NCI-H128 (cell line): Measurements from ENCODE around the gene VKORC1.
A peak's percentile ranks its signal among the peaks of the same experiment; 100 is the strongest.
"Not testable (repeated sequence)": the region's sequence is repeated elsewhere in the genome, so short reads cannot be mapped to it uniquely, and the experiment has no call there.

Experiments
- DNase-seq: peaks from one replicate; lab custom pipeline; 2025; ENCODE audit not compliant: unreplicated experiment; lab: John Stamatoyannopoulos, UW

Gene VKORC1

GRCh38 chr16:31094424-31095120 is at the start of gene VKORC1:
Gene VKORC1, minus strand, starts transcription at chr16:31094797. Its CDS starts 68 bp downstream, at chr16:31094729.
- peak; percentile 90 for DNase-seq

GRCh38 chr16:31143694-31144148 is 49.1 kb upstream of the VKORC1 start:
- no peak for DNase-seq

GRCh38 chr16:31143011-31143693 is 48.6 kb upstream of the VKORC1 start:
- no peak for DNase-seq

- DNase-seq: peak; percentile 88
These were observed 47.8 kb upstream of the VKORC1 start for GRCh38 chr16:31142109-31143010.

GRCh38 chr16:31141489-31142108 is 47.0 kb upstream of the VKORC1 start:
- no peak for DNase-seq

- not testable (repeated sequence) for DNase-seq
These were observed 46.5 kb upstream of the VKORC1 start for GRCh38 chr16:31141071-31141469.

GRCh38 chr16:31138621-31139578 is 44.3 kb upstream of the VKORC1 start:
- no peak for DNase-seq

- DNase-seq: not testable (repeated sequence)
These were observed 42.4 kb upstream of the VKORC1 start for GRCh38 chr16:31136822-31137499.

- no peak for DNase-seq
These were observed 41.7 kb upstream of the VKORC1 start for GRCh38 chr16:31136287-31136662.

- no peak for DNase-seq
These were observed 41.1 kb upstream of the VKORC1 start, which contains the start of gene PRSS8 for GRCh38 chr16:31135535-31136286. Gene PRSS8, minus strand, starts transcription at chr16:31135727. Its CDS starts 229 bp downstream, at chr16:31135498.

GRCh38 chr16:31134625-31135534 is 40.3 kb upstream of the VKORC1 start:
- DNase-seq: no peak

- no peak for DNase-seq
These were observed 39.5 kb upstream of the VKORC1 start for GRCh38 chr16:31134091-31134571.

- no peak for DNase-seq
These were observed 38.5 kb upstream of the VKORC1 start for GRCh38 chr16:31133046-31133501.

- no peak for DNase-seq
These were observed 37.8 kb upstream of the VKORC1 start for GRCh38 chr16:31132303-31132979.

GRCh38 chr16:31131841-31132271 is 37.3 kb upstream of the VKORC1 start:
- DNase-seq: no peak

- DNase-seq: no peak
These were observed 36.8 kb upstream of the VKORC1 start for GRCh38 chr16:31131416-31131815.

GRCh38 chr16:31130899-31131298 is 36.3 kb upstream of the VKORC1 start:
- DNase-seq: no peak
